ENCODE data around the gene LCNL1.
"Not testable (repeated sequence)": the region's sequence is repeated elsewhere in the genome, so short reads cannot be mapped to it uniquely, and the experiment has no call there.

LCNL1 gene

GRCh38 chr9:137028263-137029057, 45.7 kb downstream of the LCNL1 start:
- peak; percentile 60 for DNase-seq

GRCh38 chr9:137029058-137029936, 46.5 kb downstream of the LCNL1 start:
- peak; percentile 68 for DNase-seq

- no peak for DNase-seq
Observed at GRCh38 chr9:137030006-137030405, 47.2 kb downstream of the LCNL1 start.

GRCh38 chr9:137030538-137031527, 48.0 kb downstream of the LCNL1 start:
- no peak for DNase-seq

- DNase-seq = no peak
Observed at GRCh38 chr9:137031904-137032640, 49.3 kb downstream of the LCNL1 start, which contains the start of gene FUT7. Gene FUT7, minus strand, starts transcription at chr9:137032088. Its CDS starts 97 bp downstream, at chr9:137031991.

GRCh38 chr9:137032858-137033257, 50.1 kb downstream of the LCNL1 start:
- DNase-seq = no peak

- DNase-seq = not testable (repeated sequence)
Observed at GRCh38 chr9:137033481-137033880, 50.7 kb downstream of the LCNL1 start.

GRCh38 chr9:137034039-137034708, 51.4 kb downstream of the LCNL1 start:
- DNase-seq = no peak

GRCh38 chr9:137034709-137035506, 52.1 kb downstream of the LCNL1 start:
- DNase-seq = peak; percentile 83
